DND-41 (cell line): ENCODE measurements around the gene EEFSEC.

Experiments used
- CTCF ChIP-seq: IDR thresholded peaks from 2 replicates; pipeline ENCODE4 v1.5.1; 2012; ENCODE audit warnings: borderline replicate concordance, low read length, moderate library complexity, mild to moderate bottlenecking; ENCODE audit not compliant: poor library complexity, severe bottlenecking; ENCODE audit errors: extremely low read depth
- EZH2 ChIP-seq: IDR thresholded peaks from 3 replicates; pipeline ENCODE4 v1.6.1; 2012; ENCODE audit warnings: borderline replicate concordance, low read depth, mild to moderate bottlenecking, moderate library complexity, low read length, inconsistent platforms; ENCODE audit not compliant: severe bottlenecking

- TF ChIP-seq CTCF (no peak), EZH2 (no peak)
Observed at GRCh38 chr3:128281461-128282367, 128.4 kb downstream of the EEFSEC start.
